HCT116 (cell line): ENCODE data around the gene RBP5. TPM values are rescaled to one million over a fixed set of nuclear protein-coding genes. Genes with fewer than 3 reads are reported as not detected.

Source experiments
- ATAC-seq: fragments of 200-7000 bp; cut with Tn5 transposase; 2 replicates; pipeline ENCODE4 v1.9.1; 2020; ENCODE audit warnings: mild to moderate bottlenecking, moderate library complexity
- BruUV-seq: library from RNA; stranded (reverse); fragments of 400-500 nt; replicated peaks from 2 replicates; lab custom pipeline; 2021; lab: Mats Ljungman, UMichigan
- CTCF ChIA-PET: fragments of 300-600 bp; sonication (Branson Sonifier 250); formaldehyde crosslinking; loops from one replicate; lab custom pipeline; 2021; ENCODE audit warnings: antibody characterized with exemption; lab: Charles Lee
- POLR2A ChIA-PET: fragments of 300-600, 350-600 bp; sonication (Branson Sonifier 250); formaldehyde crosslinking; loops from one replicate; lab custom pipeline; 2021; ENCODE audit warnings: antibody characterized with exemption; lab: Charles Lee
- RAD21 ChIA-PET, 2 experiments: fragments of 300-600 bp; sonication (Branson Sonifier 250); formaldehyde crosslinking; loops; one replicate each; lab custom pipeline; 2023; ENCODE audit warnings: low total read pairs in 2 of 2; ENCODE audit not compliant: uncharacterized antibody in 2 of 2, unreplicated experiment in 2 of 2, low non-redundant PET in 1 of 2; lab: Charles Lee
- DNase-seq: peaks from one replicate; pipeline ENCODE4 v3.0.0-alpha.2; 2010; ENCODE audit warnings: low read depth, low spot score
- H2AFZ ChIP-seq: fragments of 200-600 bp; shearing (Covaris generic), sonication (generic); 2 replicates; pipeline ENCODE4 v1.6.1; 2017; ENCODE audit warnings: low read depth, mixed run types, mixed read lengths, antibody characterized with exemption, low read length; ENCODE audit not compliant: poor library complexity, severe bottlenecking
- H3K27ac ChIP-seq: 2 replicates; pipeline ENCODE4 v1.5.1; 2012; ENCODE audit warnings: low read depth, low read length
- H3K27me3 ChIP-seq: fragments of 200-600 bp; sonication (generic); 2 replicates; pipeline ENCODE4 v1.6.1; 2016; ENCODE audit warnings: mixed run types, low read length, mixed read lengths; ENCODE audit not compliant: insufficient read depth
- H3K36me3 ChIP-seq, 2 experiments: fragments of 200-500 bp in 1 of 2; fragments of 200-600 bp in 1 of 2; sonication (Bioruptor generic) in 1 of 2; sonication (generic) in 1 of 2; 2 replicates each; pipeline versions ENCODE4 v1.5.1 to v1.6.1; 2014 to 2016; ENCODE audit warnings: low read length in 2 of 2, inconsistent platforms in 1 of 2, mixed read lengths in 1 of 2, mixed run types in 1 of 2; ENCODE audit not compliant: insufficient read depth in 2 of 2, control insufficient read depth in 1 of 2
- H3K4me1 ChIP-seq, 2 experiments: fragments of 200-600 bp in 1 of 2; sonication (generic) in 1 of 2; 2 replicates each; pipeline versions ENCODE4 v1.5.1 to v1.6.1; 2012 to 2017; ENCODE audit warnings: low read length in 2 of 2, inconsistent platforms in 1 of 2, mild to moderate bottlenecking in 1 of 2, mixed read lengths in 1 of 2, mixed run types in 1 of 2, moderate library complexity in 1 of 2; ENCODE audit not compliant: insufficient read depth in 2 of 2, control insufficient read depth in 1 of 2
- H3K4me2 ChIP-seq: fragments of 200-600 bp; sonication (generic); 2 replicates; pipeline ENCODE4 v1.6.1; 2017; ENCODE audit warnings: mixed run types, low read length, mixed read lengths
- H3K4me3 ChIP-seq, 2 experiments: fragments of 200-600 bp in 1 of 2; sonication (generic) in 1 of 2; replicated peaks in 1 of 2; 2 replicates each; pipeline ENCODE4 v1.5.1; 2011 to 2016; ENCODE audit warnings: low read length in 2 of 2, control low read depth in 1 of 2, low read depth in 1 of 2, mild to moderate bottlenecking in 1 of 2, mixed read lengths in 1 of 2, mixed run types in 1 of 2
- H3K79me2 ChIP-seq: fragments of 200-600 bp; sonication (generic); 2 replicates; pipeline ENCODE4 v1.6.1; 2017; ENCODE audit warnings: mild to moderate bottlenecking, mixed run types, low read length, moderate library complexity, mixed read lengths; ENCODE audit not compliant: insufficient read depth
- H3K9ac ChIP-seq: fragments of 200-600 bp; sonication (generic); 2 replicates; pipeline ENCODE4 v1.6.1; 2016; ENCODE audit warnings: low read length, mixed read lengths
- H3K9me2 ChIP-seq: fragments of 200-600 bp; sonication (generic), shearing (Covaris generic); 2 replicates; pipeline ENCODE4 v1.6.1; 2017; ENCODE audit warnings: mixed run types, mild to moderate bottlenecking, moderate library complexity; ENCODE audit not compliant: insufficient read depth
- H3K9me3 ChIP-seq, 2 experiments: fragments of 200-500 bp in 1 of 2; fragments of 200-600 bp in 1 of 2; sonication (Bioruptor generic) in 1 of 2; sonication (generic) in 1 of 2; 2 replicates each; pipeline ENCODE4 v1.6.1; 2014 to 2017; ENCODE audit warnings: low read length in 2 of 2, mixed read lengths in 2 of 2, inconsistent platforms in 1 of 2, low read depth in 1 of 2, mild to moderate bottlenecking in 1 of 2, mixed run types in 1 of 2, moderate library complexity in 1 of 2; ENCODE audit not compliant: control insufficient read depth in 1 of 2, insufficient read depth in 1 of 2
- H4K20me1 ChIP-seq: fragments of 200-600 bp; sonication (generic), shearing (Covaris generic); 2 replicates; pipeline ENCODE4 v1.6.1; 2017; ENCODE audit warnings: mixed run types, mild to moderate bottlenecking, moderate library complexity; ENCODE audit not compliant: insufficient read depth
- ATF3 ChIP-seq: IDR thresholded peaks from 2 replicates; pipeline ENCODE4 v1.6.1; 2012
- CBX3 ChIP-seq: IDR thresholded peaks from 2 replicates; pipeline ENCODE4 v1.6.1; 2012; ENCODE audit warnings: low read depth
- CTCF ChIP-seq, 3 experiments: fragments of 200-600 bp in 1 of 3; sonication (generic) in 1 of 3; IDR thresholded peaks in 2 of 3; conservative IDR thresholded peaks in 1 of 3; 2 replicates each; pipeline ENCODE4 v1.5.1; 2012 to 2017; ENCODE audit warnings: low read depth in 2 of 3, low read length in 2 of 3, antibody characterized with exemption in 1 of 3, borderline replicate concordance in 1 of 3, control low read depth in 1 of 3, mild to moderate bottlenecking in 1 of 3, mixed read lengths in 1 of 3, mixed run types in 1 of 3, moderate library complexity in 1 of 3; ENCODE audit not compliant: insufficient read depth in 1 of 3
- EGR1 ChIP-seq: IDR thresholded peaks from 2 replicates; pipeline ENCODE4 v1.6.1; 2012; ENCODE audit warnings: low read depth
- ELF1 ChIP-seq: IDR thresholded peaks from 2 replicates; pipeline ENCODE4 v1.6.1; 2012; ENCODE audit warnings: low read depth, borderline replicate concordance
- EZH2 ChIP-seq: fragments of 200-600 bp; sonication (generic); IDR thresholded peaks from 2 replicates; pipeline ENCODE4 v1.6.1; 2017; ENCODE audit warnings: antibody characterized with exemption, mixed run types
- JUND ChIP-seq: IDR thresholded peaks from 2 replicates; pipeline ENCODE4 v1.6.1; 2012
- MAX ChIP-seq: IDR thresholded peaks from 2 replicates; pipeline ENCODE4 v1.6.1; 2012
- POLR2A ChIP-seq: IDR thresholded peaks from 2 replicates; pipeline ENCODE4 v1.7.0; 2011; ENCODE audit warnings: borderline replicate concordance; ENCODE audit not compliant: insufficient read depth, insufficient read length; ENCODE audit errors: extremely low read depth
- POLR2AphosphoS5 ChIP-seq: IDR thresholded peaks from 2 replicates; pipeline ENCODE4 v1.6.1; 2011; ENCODE audit warnings: mild to moderate bottlenecking, low read depth, low read length, moderate library complexity
- REST ChIP-seq: IDR thresholded peaks from 2 replicates; pipeline ENCODE4 v1.6.1; 2012; ENCODE audit warnings: low read depth
- SP1 ChIP-seq: IDR thresholded peaks from 2 replicates; pipeline ENCODE4 v1.6.1; 2012; ENCODE audit warnings: low read depth
- intact Hi-C: fragments of 100-400 bp; cut with micrococcal nuclease; formaldehyde crosslinking; loops from 2 replicates; pipeline ENCODE4 v1.10.0; 2022
- total RNA-seq: library from RNA; stranded (reverse); gene quantifications from one replicate; pipeline ENCODE4 v1.2.1, GENCODE V29; 2021; ENCODE audit not compliant: unreplicated experiment

The RBP5 gene
- total RNA-seq, 1 experiment from 2014 or later: 0.22 TPM

- TF ChIP-seq CBX3: peak; percentile 63; the same call in 1 of the 2 replicates
- TF ChIP-seq POLR2AphosphoS5: no peak
- TF ChIP-seq MAX: no peak
- no peak for TF ChIP-seq EGR1
- TF ChIP-seq JUND: no peak
- H3K79me2 ChIP-seq: no peaks in the 10 kb centered on the region
- no peak overlapping the region for H2AFZ ChIP-seq
- H3K4me3 ChIP-seq: no peak overlapping the region
- CTCF ChIA-PET: no interaction called here
- H3K27ac ChIP-seq: no peak overlapping the region
- no peaks in the 10 kb centered on the region for H3K9me2 ChIP-seq
- RAD21 ChIA-PET: no interaction called here
- intact Hi-C loops: no loop called here
- no peaks in the 10 kb centered on the region for H3K36me3 ChIP-seq
- ATAC-seq: no peak
- POLR2A ChIA-PET: no interaction called here
- H3K4me2 ChIP-seq: no peak overlapping the region
- no peak overlapping the region for H3K9ac ChIP-seq
- H3K9me3 ChIP-seq: peaks cover 13 to 33% of the 10 kb centered on the region in 2 experiments; a peak in 2 of 4 replicates
- no TSS peak for BruUV-seq
- DNase-seq: no peak
- no peaks in the 10 kb centered on the region for H4K20me1 ChIP-seq
- no peaks in the 10 kb centered on the region for H3K4me1 ChIP-seq
- H3K27me3 ChIP-seq: no peaks in the 10 kb centered on the region
These were observed 43.2 kb upstream of the RBP5 start for GRCh38 chr12:7171854-7172253.

GRCh38 chr12:7169951-7170350, 41.3 kb upstream of the RBP5 start:
- Histone ChIP-seq H3K9ac (no peak overlapping the region), H3K4me3 (no peak overlapping the region), H2AFZ (no peak overlapping the region), H3K36me3 (no peaks in the 10 kb centered on the region), H4K20me1 (no peaks in the 10 kb centered on the region), H3K79me2 (no peaks in the 10 kb centered on the region), H3K27me3 (no peaks in the 10 kb centered on the region), H3K9me2 (no peaks in the 10 kb centered on the region), H3K27ac (no peak overlapping the region), H3K4me1 (no peaks in the 10 kb centered on the region), H3K9me3 (peaks cover 13 to 37% of the 10 kb centered on the region in 2 experiments; a peak in 2 of 4 replicates), H3K4me2 (no peak overlapping the region)
- intact Hi-C loops: no loop called here
- no peak for ATAC-seq
- BruUV-seq: no TSS peak
- TF ChIP-seq EGR1: no peak
- no peak for TF ChIP-seq CTCF (IDR thresholded peaks at IDR 0.05 in 2 of 3, conservative IDR thresholded peaks at IDR 0.05 in 1 of 3; ENCODE audit: borderline replicate concordance in 1 of 3, insufficient read depth in 1 of 3, low read depth in 2 of 3, low read length in 2 of 3)
- no peak for TF ChIP-seq POLR2A
- TF ChIP-seq SP1: no peak
- TF ChIP-seq ATF3: no peak
- no peak for TF ChIP-seq JUND
- TF ChIP-seq EZH2: no peak
- TF ChIP-seq ELF1: no peak
- no peak for TF ChIP-seq REST
- ChIA-PET POLR2A (no interaction called here), RAD21 (no interaction called here), CTCF (no interaction called here)
- DNase-seq: no peak
